Prostate gland (tissue), 2 donors: Measurements from ENCODE around the gene TUBB4A.

Source experiments
- CTCF ChIP-seq, 4 experiments: fragments of 200-600 bp in 2 of 4; fragments of 450-650 bp in 2 of 4; sonication (generic) in 2 of 4; IDR thresholded peaks; 1 replicate in 3 of 4; 2 replicates in 1 of 4; pipeline ENCODE4 v1.5.1; 2016 to 2019; ENCODE audit warnings: antibody characterized with exemption in 4 of 4, mild to moderate bottlenecking in 2 of 4, moderate library complexity in 2 of 4
- POLR2A ChIP-seq: fragments of 450-650 bp; IDR thresholded peaks from one replicate; pipeline ENCODE4 v1.6.1; 2016; ENCODE audit warnings: antibody characterized with exemption, mild to moderate bottlenecking
- POLR2AphosphoS5 ChIP-seq: sonication (generic); formaldehyde crosslinking; IDR thresholded peaks from one replicate; pipeline ENCODE4 v1.6.1; 2017; ENCODE audit warnings: antibody characterized with exemption

- TF ChIP-seq CTCF (IDR thresholded peaks at IDR 0.05) (no peak), POLR2A (no peak), POLR2AphosphoS5 (no peak)
Observed at GRCh38 chr19:6455924-6456323, 46.2 kb downstream of the TUBB4A start.
